Ureter (tissue), 1 donor: ENCODE data around the gene LCE1A. TPM values are rescaled to one million over a fixed set of nuclear protein-coding genes. Genes with fewer than 3 reads are reported as not detected.

Source experiments
- DNase-seq: peaks from one replicate; pipeline ENCODE4 v3.0.0-alpha.2; 2020; ENCODE audit warnings: low spot score
- total RNA-seq: library from RNA; stranded (reverse); gene quantifications from one replicate; pipeline ENCODE4 v1.2.4, GENCODE V29; 2023
- donor health status: DM: yes; HTN: yes; CAD: no.

Gene LCE1A
- total RNA-seq, 1 donor from 2014 or later = not detected

DNA sequence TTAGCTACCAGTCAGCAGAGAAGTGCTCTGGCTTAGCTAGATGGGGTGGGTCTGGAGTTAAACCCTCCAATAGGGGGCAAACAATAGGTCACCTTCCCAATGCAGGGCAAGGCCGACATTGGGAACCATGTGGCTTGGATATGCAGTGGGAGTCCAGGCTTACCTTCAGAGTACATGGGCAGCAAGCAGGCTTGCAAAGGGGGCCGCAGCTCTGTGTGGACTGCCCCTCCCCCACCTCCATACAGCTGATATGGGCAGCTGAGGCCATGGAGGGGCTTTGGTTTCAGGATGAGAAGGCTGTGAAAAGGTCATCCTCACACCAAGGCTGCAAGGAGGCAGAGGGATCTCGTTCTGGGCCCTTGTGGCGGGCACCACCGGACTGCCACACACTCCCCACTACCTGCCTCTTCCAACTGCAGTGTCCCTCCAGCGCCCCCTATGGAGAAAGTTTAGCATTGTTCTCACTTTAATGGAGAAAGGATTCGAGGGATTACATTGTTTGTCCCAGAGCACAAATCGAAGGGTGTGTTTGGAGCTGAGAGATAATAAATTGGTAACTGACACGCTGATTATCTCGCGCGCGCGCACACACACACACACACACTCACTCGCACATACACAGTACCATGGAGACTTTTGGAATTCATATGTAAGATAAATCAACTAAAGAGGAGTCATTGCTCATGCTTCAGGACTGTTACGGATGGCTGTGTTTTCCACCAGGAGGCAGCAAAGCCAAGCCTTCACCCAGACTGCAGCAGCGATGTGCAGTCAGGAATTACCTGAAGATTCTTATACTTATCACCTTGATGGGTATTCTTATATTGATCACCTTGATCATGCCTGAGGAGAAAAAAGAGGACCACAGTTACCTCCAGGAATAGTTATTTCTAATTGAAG lies 43.8 kb downstream of the LCE1A start:
- no peak for DNase-seq

DNA sequence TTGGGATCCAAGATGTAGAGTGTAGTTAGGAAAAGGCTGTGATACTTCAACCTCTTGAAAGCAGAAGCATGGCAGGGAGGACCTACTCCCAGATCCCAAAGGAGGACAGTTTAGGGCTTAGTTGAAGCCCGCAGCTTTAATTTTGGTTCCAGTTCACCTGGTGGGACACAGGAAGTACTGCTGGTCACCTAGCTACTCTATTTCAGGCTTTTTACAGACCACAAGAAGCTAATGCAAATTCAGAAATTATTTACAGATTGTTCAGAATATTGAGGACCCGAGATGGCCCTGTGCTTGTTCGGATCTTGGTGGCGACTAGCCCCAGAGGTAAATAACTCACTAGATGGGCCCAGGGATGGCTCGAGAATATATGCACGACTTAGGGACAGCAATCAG lies 44.5 kb downstream of the LCE1A start:
- no peak for DNase-seq

GRCh38 chr1:152873495-152873894 lies 46.2 kb downstream of the LCE1A start:
- DNase-seq = no peak

GRCh38 chr1:152876827-152877226 lies 49.6 kb downstream of the LCE1A start:
- DNase-seq = no peak

Other genes starting within 250 kb of the LCE1A start
- not detected for gene LCE3D, start 247.0 kb upstream of the LCE1A start, total RNA-seq
- gene LCE3C, start 227.2 kb upstream of the LCE1A start, total RNA-seq = not detected
- gene LCE3B, start 213.7 kb upstream of the LCE1A start, total RNA-seq = not detected
- not detected for gene LCE3A, start 204.4 kb upstream of the LCE1A start, total RNA-seq
- gene LCE2D, start 164.1 kb upstream of the LCE1A start, total RNA-seq = not detected
- gene LCE2C, start 152.2 kb upstream of the LCE1A start, total RNA-seq = not detected
- gene LCE2B, start 141.3 kb upstream of the LCE1A start, total RNA-seq = not detected
- gene LCE2A, start 129.1 kb upstream of the LCE1A start, total RNA-seq = not detected
- gene LCE4A, start 119.3 kb upstream of the LCE1A start, total RNA-seq = not detected
- gene KPRP, start 69.4 kb upstream of the LCE1A start, total RNA-seq = not detected
- not detected for gene LCE1F, start 52.3 kb upstream of the LCE1A start, total RNA-seq
- gene LCE1E, start 41.2 kb upstream of the LCE1A start, total RNA-seq = not detected
- gene LCE1D, start 30.8 kb upstream of the LCE1A start, total RNA-seq = not detected
- not detected for gene LCE1C, start 20.8 kb upstream of the LCE1A start, total RNA-seq
- not detected for gene LCE1B, start 15.5 kb upstream of the LCE1A start, total RNA-seq
- not detected for gene LCE6A, start 15.4 kb downstream of the LCE1A start, total RNA-seq
- not detected for gene LCE7A, start 32.5 kb downstream of the LCE1A start, total RNA-seq
- not detected for gene SMCP, start 50.8 kb downstream of the LCE1A start, total RNA-seq
- gene IVL, start 81.1 kb downstream of the LCE1A start, total RNA-seq = 43.4 TPM
- not detected for gene SPRR5, start 119.7 kb downstream of the LCE1A start, total RNA-seq
- not detected for gene SPRR4, start 143.2 kb downstream of the LCE1A start, total RNA-seq
- 13.8 TPM for gene SPRR1A, start 156.6 kb downstream of the LCE1A start, total RNA-seq
- 79.0 TPM for gene SPRR3, start 174.3 kb downstream of the LCE1A start, total RNA-seq
- 0.91 TPM for gene SPRR1B, start 203.7 kb downstream of the LCE1A start, total RNA-seq
- gene SPRR2D, start 213.6 kb downstream of the LCE1A start, total RNA-seq = not detected
- 0.96 TPM for gene SPRR2A, start 230.0 kb downstream of the LCE1A start, total RNA-seq
- gene SPRR2B, start 244.1 kb downstream of the LCE1A start, total RNA-seq = not detected